22Rv1 (cell line): Measurements from ENCODE around the gene UBL4B.

Source experiments
- H3K27ac ChIP-seq: fragments of 450-650 bp; 2 replicates; pipeline ENCODE4 v1.5.1; 2017
- ZFX ChIP-seq: fragments of 450-650 bp; IDR thresholded peaks from 2 replicates; pipeline ENCODE4 v1.6.1; 2017; ENCODE audit warnings: antibody characterized with exemption, borderline replicate concordance
- TF ChIP-seq, protein P1 (sequence below): fragments of 450-650 bp; IDR thresholded peaks from 2 replicates; pipeline ENCODE4 v1.5.1; 2017; ENCODE audit warnings: mild to moderate bottlenecking

Gene UBL4B

DNA sequence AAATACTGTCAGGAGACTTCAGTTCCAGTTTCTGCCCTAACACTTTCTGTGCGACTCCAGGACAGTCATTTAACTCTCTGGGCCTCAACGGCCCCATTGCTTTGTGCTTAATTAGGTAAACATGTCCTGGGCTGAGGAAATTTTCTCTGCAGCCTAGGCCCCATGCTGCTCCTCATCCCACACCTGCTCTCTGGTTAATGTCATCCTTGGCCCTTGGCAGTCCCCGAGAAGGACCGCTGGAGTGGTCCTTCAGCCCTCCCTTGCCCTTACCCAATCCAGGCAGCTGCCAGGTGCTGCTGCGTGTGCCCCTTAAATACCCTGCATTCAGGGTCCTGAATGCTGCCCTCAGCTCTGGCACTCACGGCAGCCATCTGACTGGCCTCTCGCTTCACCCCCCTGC is 18.7 kb downstream of the UBL4B start:
- TF ChIP-seq, protein P1, sequence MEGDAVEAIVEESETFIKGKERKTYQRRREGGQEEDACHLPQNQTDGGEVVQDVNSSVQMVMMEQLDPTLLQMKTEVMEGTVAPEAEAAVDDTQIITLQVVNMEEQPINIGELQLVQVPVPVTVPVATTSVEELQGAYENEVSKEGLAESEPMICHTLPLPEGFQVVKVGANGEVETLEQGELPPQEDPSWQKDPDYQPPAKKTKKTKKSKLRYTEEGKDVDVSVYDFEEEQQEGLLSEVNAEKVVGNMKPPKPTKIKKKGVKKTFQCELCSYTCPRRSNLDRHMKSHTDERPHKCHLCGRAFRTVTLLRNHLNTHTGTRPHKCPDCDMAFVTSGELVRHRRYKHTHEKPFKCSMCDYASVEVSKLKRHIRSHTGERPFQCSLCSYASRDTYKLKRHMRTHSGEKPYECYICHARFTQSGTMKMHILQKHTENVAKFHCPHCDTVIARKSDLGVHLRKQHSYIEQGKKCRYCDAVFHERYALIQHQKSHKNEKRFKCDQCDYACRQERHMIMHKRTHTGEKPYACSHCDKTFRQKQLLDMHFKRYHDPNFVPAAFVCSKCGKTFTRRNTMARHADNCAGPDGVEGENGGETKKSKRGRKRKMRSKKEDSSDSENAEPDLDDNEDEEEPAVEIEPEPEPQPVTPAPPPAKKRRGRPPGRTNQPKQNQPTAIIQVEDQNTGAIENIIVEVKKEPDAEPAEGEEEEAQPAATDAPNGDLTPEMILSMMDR = no peak
- TF ChIP-seq ZFX = no peak

DNA sequence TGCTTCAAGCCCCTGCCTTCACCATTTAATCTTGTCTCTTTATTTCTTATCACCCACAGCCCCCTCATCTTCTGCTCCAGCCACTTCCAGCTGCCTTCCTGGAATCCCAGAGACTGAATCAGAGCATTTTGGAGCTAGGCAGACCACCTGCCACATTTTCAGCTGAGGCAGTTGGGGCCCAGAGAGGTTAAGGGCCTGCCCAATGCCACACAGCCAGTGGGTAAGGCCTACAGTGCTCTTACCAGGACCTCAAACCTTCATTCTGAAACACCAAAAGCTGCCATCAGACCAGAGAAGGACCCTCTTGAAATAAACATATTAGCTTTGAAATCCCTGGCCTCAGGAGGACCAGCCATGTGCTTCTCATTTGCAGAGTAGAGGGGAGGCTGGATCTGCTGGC is 20.4 kb downstream of the UBL4B start:
- H3K27ac ChIP-seq = no peak overlapping the region
- TF ChIP-seq, protein P1 = no peak
- TF ChIP-seq ZFX = no peak

More for the DNA sequence above, 18.7 kb downstream of the UBL4B start:
- no peak overlapping the region for H3K27ac ChIP-seq

DNA sequence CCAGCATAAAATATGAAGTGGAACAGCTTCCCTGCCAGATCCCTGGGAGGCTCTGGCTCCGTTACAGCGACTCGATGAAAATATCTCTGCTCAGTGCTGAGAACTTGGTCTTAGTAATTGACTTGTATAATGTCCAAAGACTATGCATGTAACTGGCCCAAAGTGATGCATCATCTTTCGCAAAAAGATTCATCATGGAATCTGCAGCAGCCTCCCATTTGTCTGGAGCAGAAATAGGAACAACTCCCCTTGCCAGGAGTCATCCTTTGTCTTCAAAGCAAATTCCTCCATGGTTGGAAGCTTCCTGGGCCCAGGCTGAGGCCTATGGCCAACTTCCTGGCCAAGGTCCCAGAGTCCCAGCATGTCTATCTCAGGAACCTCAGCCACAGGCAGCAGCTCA is 21.2 kb downstream of the UBL4B start:
- H3K27ac ChIP-seq = no peak overlapping the region
- TF ChIP-seq ZFX = no peak
- TF ChIP-seq, protein P1 = no peak

DNA sequence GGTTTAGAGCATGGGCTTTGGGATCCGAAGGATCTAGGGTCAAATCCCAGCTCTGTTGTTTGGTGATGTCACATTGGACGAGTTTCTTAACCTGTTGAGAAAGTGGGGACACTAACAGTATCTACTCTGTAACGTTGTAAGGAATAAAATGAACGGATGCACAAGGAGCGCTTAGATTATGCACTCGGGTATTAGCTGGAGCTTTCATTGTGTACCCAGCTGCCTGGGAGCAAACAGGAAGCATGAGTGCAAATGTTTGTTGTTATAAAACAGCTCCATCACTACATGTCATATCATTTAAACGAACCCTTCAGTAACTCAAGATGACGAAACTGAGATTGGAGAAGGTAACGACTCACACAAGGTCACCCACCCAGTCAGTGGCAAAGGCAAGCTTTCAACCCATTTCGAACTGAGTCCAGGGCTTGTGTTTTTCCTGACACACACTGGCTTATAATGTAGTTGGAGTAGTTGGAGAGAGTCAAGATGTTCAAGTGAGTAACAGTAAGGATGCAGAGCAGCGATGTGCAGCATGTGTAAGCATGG is 21.9 kb downstream of the UBL4B start:
- H3K27ac ChIP-seq = no peak overlapping the region
- TF ChIP-seq, protein P1 = no peak
- no peak for TF ChIP-seq ZFX

DNA sequence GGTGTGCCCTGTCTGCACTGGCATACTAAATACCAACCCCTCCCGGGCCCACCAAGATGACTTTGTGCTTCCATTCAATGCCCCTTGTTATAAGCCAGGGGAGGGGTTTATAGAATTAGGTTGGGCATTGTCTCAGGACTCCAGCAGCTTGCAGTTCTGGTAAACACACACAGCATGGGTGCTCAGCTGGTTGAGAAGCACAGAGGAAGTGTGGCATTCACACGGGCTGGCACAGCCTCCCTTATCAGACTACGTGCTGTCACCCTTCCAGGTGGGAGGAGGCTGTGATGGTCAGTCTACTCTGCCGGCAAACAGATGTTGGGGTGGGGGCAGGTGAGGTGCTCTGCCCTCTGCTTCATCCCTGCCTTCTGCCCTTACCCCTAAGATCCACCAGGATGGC is 23.0 kb downstream of the UBL4B start:
- H3K27ac ChIP-seq = no peak overlapping the region
- no peak for TF ChIP-seq ZFX
- TF ChIP-seq, protein P1 = no peak

DNA sequence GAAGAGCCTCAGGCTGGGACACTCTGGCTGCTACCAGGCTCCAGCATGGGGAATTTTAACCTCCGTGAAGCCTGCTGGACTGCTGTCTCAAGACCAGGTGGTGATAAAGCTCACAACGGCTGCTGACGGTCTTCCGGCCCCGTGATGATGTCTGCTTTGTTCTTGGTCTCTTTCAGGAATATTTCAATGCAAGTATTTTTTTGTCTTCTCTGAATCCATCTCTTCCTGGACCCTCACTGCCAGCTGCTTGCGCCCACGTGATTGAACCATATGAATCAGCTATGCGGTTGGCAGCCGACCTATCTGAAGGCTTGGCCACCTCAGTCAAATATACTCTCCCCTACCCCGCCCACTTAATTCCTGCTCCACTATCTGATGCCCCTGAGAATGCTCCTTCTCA is 23.4 kb downstream of the UBL4B start:
- no peak overlapping the region for H3K27ac ChIP-seq
- TF ChIP-seq ZFX = no peak
- TF ChIP-seq, protein P1 = no peak

DNA sequence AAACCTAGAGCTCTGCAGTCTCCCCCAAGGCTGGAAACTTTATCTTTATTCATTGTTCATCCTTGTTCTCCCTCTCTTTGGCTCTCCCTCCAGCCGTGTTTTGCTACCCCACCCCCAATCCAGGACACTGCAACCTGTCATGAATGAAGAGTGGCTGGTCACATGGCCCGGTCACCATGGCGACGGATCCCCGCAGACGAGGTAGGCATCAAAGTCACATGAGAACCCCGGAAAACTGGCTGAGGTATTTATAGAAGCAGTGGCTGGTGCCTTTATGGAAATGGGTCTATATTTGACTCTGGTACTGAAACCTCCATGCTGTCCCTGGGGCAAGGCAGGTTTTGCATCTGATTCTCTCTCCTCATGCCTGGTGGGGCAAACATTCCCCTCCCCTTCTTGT is 24.7 kb downstream of the UBL4B start:
- H3K27ac ChIP-seq = no peak overlapping the region

More for the DNA sequence above, 24.7 kb downstream of the UBL4B start:
- no peak for TF ChIP-seq ZFX
- TF ChIP-seq, protein P1 = no peak
